ENCODE results near the gene GRIN1.

GRIN1 gene

GRCh38 chr9:137138722-137139467 lies at the start of gene GRIN1:
Gene GRIN1 (plus strand): TSS chr9:137139154. CDS start chr9:137139487, 333 bp downstream.
- no peak for DNase-seq (ENCODE audit: low read depth)

GRCh38 chr9:137089232-137089947 lies 49.6 kb upstream of the GRIN1 start:
- DNase-seq (ENCODE audit: low read depth): no peak

- DNase-seq (ENCODE audit: low read depth): peak; percentile 80
These were observed 43.1 kb upstream of the GRIN1 start for GRCh38 chr9:137095664-137096517.

DNA sequence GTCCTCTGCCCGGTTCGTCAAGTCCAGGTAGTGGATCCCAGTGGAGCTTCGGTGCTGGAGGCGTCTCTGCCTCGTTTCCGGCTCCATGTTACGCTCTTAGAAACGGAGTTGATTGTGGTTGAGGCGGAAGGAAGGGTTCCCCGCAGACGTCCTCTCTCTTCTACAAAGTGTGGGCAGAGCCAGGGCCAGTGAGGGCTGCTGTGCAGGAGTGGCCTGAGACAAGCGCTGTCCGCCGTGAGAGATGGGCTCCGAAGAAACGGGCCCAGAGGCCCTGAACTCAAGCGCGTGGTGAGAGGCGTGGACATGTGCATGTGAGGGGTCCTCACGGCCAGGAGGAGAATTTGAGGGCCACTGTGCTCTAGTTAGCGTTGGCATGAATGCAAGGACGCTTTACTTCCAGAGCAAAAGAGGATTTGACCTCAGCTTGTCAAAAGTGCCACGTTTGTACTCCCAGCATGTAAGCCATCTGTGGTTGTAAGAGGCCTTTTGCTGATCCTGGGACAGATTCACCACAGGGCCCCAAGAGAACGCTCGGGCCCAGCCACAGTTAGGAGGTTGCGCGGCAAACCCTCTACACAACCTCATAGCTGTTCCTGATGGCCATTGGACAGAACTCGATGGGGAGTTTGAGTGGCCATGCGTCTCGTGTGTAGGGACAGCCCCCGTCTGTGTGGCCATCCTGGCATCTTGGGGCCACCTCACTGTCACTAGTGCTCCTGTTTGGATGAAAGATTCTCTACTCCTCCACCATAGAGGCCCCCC lies 42.0 kb upstream of the GRIN1 start:
- no peak for DNase-seq (ENCODE audit: low read depth)

- no peak for DNase-seq (ENCODE audit: low read depth)
These were observed 41.0 kb upstream of the GRIN1 start for GRCh38 chr9:137097761-137098462.

DNA sequence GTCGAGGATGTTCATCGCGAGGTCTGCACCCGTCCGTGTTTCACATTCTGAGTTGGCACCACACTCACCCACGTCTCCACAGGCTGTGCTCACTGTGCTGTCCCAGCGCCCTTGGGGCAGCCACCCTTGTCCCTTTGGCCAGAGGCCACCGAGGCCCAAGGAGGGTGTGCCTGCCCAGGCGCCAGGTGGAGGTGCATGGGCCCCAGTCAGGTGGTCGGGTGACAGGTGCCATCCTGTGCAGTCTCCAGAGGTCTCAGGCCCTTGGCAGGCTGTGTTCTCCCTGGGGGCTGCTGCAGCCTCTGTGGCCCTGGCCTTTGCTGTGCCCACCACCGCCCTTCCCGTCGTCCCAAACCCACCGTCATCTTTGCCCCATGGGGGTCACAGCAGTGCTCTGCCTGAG lies 39.7 kb upstream of the GRIN1 start:
- no peak for DNase-seq (ENCODE audit: low read depth)

GRCh38 chr9:137103206-137103999 lies 35.6 kb upstream of the GRIN1 start:
- no peak for DNase-seq (ENCODE audit: low read depth)

GRCh38 chr9:137105814-137106661 lies 32.9 kb upstream of the GRIN1 start:
- DNase-seq (ENCODE audit: low read depth): no peak

- DNase-seq (ENCODE audit: low read depth): no peak
These were observed 32.2 kb upstream of the GRIN1 start for GRCh38 chr9:137106662-137107250.

DNA sequence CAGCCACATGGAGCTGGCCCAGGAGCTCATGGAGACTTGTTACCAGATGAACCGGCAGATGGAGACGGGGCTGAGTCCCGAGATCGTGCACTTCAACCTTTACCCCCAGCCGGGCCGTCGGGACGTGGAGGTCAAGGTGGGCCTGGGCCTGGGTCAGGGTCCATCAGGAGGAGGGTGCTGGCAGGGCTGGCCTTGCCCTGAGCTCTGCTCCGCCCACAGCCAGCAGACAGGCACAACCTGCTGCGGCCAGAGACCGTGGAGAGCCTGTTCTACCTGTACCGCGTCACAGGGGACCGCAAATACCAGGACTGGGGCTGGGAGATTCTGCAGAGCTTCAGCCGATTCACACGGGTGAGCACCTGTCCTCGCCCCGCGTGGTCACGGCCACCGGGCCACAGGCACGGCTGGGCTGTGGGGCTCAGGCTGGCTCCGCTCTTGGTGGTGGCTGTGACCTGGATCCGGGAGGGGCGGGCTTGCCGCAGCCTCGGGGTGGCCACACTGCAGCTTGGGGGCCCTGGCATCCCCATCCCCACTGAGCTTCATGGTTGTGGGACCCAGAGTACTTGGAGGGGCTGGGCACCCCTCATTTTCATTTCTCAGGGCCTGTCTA lies 31.5 kb upstream of the GRIN1 start:
- DNase-seq (ENCODE audit: low read depth): no peak

DNA sequence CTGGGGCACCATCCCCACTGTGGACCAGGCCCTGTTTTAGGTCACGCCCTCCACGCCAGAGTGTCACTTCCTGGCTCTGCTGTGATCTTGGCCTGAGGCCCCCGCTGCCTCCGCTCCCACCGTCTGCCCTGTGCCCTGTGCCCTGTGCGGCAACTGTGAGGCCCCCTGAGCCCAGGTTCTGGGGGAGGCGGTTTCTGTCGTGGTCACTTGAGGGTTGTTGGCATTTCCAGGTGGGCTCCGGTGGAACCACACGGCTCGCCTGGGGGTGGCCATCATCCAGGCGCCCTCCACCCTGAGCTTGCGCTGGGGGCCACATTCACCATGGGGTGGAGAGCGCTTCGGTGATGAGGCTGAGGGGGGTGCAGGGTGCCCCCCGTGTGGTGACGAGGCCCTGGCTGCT lies 31.0 kb upstream of the GRIN1 start:
- no peak for DNase-seq (ENCODE audit: low read depth)

DNA sequence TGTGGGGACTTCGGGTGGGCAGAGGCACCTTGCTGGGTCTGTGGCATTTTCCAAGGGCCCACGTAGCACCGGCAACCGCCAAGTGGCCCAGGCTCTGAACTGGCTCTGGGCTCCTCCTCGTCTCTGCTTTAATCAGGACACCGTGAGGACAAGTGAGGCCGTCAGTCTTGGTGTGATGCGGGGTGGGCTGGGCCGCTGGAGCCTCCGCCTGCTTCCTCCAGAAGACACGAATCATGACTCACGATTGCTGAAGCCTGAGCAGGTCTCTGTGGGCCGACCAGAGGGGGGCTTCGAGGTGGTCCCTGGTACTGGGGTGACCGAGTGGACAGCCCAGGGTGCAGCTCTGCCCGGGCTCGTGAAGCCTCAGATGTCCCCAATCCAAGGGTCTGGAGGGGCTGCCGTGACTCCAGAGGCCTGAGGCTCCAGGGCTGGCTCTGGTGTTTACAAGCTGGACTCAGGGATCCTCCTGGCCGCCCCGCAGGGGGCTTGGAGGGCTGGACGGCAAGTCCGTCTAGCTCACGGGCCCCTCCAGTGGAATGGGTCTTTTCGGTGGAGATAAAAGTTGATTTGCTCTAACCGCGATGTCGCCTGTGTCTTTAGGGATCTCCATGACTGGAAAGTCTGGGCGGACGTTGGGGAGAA lies 30.2 kb upstream of the GRIN1 start:
- no peak for DNase-seq (ENCODE audit: low read depth)

- no peak for DNase-seq (ENCODE audit: low read depth)
These were observed 29.5 kb upstream of the GRIN1 start for GRCh38 chr9:137109250-137110146.

- DNase-seq (ENCODE audit: low read depth): no peak
These were observed 28.6 kb upstream of the GRIN1 start for GRCh38 chr9:137110147-137110910.

DNA sequence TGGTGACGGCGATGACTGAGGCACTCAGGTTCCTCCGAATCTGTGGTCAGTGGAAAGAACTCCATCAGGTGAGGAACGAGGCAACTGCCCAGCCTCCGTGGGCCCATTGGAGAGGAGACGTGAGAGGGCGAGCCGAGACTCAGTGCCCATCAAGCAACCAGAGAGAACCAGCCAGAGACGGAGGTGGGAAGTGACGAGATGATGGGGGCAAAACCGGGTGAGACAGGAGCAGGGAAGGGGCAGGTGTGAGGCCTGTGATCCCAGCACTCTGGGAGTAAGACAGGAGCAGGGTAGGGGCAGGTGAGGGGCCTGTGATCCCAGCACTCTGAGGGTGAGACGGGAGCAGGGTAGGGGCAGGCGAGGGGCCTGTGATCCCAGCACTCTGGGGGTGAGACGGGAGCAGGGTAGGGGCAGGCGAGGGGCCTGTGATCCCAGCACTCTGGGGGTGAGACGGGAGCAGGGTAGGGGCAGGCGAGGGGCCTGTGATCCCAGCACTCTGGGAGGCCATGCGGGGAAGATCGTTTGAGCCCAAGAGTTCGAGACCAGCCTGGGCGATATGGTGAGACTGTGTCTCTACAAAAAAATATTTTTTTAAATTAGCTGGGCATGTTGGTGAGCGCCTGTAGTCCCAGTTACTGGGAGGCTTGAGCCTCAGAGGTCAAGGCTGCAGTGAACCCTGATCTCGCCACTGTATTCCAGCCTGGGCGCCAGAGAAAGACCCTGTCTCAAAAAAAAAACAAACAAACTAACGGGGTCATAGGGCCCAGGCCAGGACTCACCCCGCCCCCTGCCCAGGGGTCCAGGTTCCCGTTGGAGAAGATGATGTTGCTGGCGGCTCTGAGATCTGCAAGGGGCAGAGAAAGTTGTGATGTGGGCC lies 27.8 kb upstream of the GRIN1 start:
- no peak for DNase-seq (ENCODE audit: low read depth)

Data from activated T-helper 9 cell treated with anti-CD3 and anti-CD28 coated beads, Interleukin-2, amount 50 U/mL, for 16 hours (primary cell).